Measurements from ENCODE around the gene PHF12.

The PHF12 gene

DNA sequence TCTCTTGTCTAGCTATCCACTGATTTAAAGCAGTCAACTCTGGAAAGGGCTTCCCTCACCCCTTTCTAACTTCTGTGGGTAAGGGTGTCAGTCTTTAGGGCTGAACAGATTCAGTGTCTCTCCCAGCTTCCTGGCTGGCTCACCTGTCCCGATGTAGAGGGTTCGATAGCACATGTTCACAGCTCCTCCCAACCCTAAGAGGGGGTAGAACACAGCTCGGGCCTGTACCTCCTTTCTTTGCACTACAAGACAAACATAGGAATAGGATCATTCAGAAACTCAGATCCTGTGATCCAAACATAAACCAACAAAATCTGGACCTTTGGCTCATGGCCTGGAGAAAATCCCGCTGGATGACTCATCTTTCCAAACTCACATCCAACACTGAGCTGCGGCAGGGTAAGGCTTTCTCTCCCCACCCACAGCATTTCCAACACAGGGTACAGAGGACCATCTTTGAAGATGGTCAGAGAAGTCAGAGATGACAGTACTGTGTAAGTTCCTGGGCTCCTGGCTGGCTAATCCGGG, 42.6 kb downstream of the PHF12 start:
- H2AFZ ChIP-seq (ENCODE audit: low read depth, low read length, severe bottlenecking) = no peak overlapping the region
- no peak overlapping the region for H3K4me2 ChIP-seq (ENCODE audit: low read depth, low read length, poor library complexity, severe bottlenecking)
- no peaks in the 10 kb centered on the region for H3K9me3 ChIP-seq (ENCODE audit: insufficient read depth, low read length)
- H4K20me1 ChIP-seq (ENCODE audit: low read depth, low read length) = no peaks in the 10 kb centered on the region
- H3K4me3 ChIP-seq (ENCODE audit: insufficient read depth, low read length, poor library complexity, severe bottlenecking) = no peak overlapping the region
- no peaks in the 10 kb centered on the region for H3K9me2 ChIP-seq (replicated peaks; ENCODE audit: insufficient read depth, low read length)
- peaks cover 20% of the 10 kb centered on the region for H3F3A ChIP-seq (ENCODE audit: insufficient read depth)
- H3K9ac ChIP-seq (ENCODE audit: low read length) = no peak overlapping the region
- no peak overlapping the region for H3K27ac ChIP-seq (ENCODE audit: low read depth, low read length)
- peaks cover 21% of the 10 kb centered on the region; the same call in 1 of the 2 replicates for H3K36me3 ChIP-seq (ENCODE audit: low read length)
- no peaks in the 10 kb centered on the region for H3K79me2 ChIP-seq (ENCODE audit: insufficient read depth, low read length)
- no peaks in the 10 kb centered on the region for H3K27me3 ChIP-seq (ENCODE audit: low read length)
- TF ChIP-seq, protein P1, sequence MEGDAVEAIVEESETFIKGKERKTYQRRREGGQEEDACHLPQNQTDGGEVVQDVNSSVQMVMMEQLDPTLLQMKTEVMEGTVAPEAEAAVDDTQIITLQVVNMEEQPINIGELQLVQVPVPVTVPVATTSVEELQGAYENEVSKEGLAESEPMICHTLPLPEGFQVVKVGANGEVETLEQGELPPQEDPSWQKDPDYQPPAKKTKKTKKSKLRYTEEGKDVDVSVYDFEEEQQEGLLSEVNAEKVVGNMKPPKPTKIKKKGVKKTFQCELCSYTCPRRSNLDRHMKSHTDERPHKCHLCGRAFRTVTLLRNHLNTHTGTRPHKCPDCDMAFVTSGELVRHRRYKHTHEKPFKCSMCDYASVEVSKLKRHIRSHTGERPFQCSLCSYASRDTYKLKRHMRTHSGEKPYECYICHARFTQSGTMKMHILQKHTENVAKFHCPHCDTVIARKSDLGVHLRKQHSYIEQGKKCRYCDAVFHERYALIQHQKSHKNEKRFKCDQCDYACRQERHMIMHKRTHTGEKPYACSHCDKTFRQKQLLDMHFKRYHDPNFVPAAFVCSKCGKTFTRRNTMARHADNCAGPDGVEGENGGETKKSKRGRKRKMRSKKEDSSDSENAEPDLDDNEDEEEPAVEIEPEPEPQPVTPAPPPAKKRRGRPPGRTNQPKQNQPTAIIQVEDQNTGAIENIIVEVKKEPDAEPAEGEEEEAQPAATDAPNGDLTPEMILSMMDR (IDR thresholded peaks at IDR 0.05; ENCODE audit: insufficient read depth, low read length, poor library complexity, severe bottlenecking) = no peak
- no peak for TF ChIP-seq EZH2phosphoT487 (conservative IDR thresholded peaks at IDR 0.05; ENCODE audit: low read length)

DNA sequence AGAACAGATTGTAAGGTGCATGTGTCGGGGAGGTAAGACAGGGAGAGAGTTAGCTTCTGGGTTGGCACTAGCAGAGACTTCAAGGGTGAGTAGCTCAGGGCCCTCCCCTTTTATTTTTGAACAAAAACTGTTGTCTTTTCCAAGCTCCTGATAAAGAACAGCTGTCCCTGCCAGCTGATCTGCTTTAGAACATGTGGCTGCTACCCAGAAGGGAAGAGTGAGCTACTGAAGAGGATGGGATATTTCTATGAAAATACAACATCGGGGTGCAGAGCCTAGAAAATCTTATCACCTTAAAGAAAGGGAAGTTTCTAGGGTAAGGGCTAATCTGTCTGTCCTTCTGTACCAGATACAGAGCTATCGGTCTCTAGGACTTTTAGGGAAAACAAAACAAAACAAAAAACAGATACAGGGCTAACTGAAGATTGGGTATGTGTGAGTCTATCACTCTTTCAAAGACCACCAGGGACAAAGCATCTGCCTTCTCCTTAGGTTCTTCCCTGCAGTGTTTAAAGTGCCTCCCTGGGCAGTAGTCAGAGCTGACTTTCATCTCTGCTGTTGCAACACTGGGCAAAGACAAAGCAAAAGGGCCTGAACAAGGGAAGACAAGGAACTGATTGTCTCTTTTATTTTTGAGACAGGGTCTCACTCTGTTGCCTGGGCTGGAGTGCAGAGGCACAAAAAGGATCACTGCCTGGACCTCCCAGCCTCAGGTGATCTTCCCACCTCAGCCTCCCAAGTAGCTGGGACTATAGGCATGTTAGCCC, 43.4 kb downstream of the PHF12 start:
- H3K9ac ChIP-seq (ENCODE audit: low read length) = no peak overlapping the region
- no peaks in the 10 kb centered on the region for H3K9me3 ChIP-seq (ENCODE audit: insufficient read depth, low read length)
- H3K4me3 ChIP-seq (ENCODE audit: insufficient read depth, low read length, poor library complexity, severe bottlenecking) = no peak overlapping the region
- H3K4me2 ChIP-seq (ENCODE audit: low read depth, low read length, poor library complexity, severe bottlenecking) = no peak overlapping the region
- H3K36me3 ChIP-seq (ENCODE audit: low read length) = peaks cover 21% of the 10 kb centered on the region; the same call in 1 of the 2 replicates
- TF ChIP-seq, protein P1 (IDR thresholded peaks at IDR 0.05; ENCODE audit: insufficient read depth, low read length, poor library complexity, severe bottlenecking) = no peak
- TF ChIP-seq EZH2phosphoT487 (conservative IDR thresholded peaks at IDR 0.05; ENCODE audit: low read length) = no peak
- no peak overlapping the region for H3K27ac ChIP-seq (ENCODE audit: low read depth, low read length)
- H2AFZ ChIP-seq (ENCODE audit: low read depth, low read length, severe bottlenecking) = no peak overlapping the region
- no peaks in the 10 kb centered on the region for H3K9me2 ChIP-seq (replicated peaks; ENCODE audit: insufficient read depth, low read length)
- no peaks in the 10 kb centered on the region for H3K27me3 ChIP-seq (ENCODE audit: low read length)
- peaks cover 20% of the 10 kb centered on the region for H3F3A ChIP-seq (ENCODE audit: insufficient read depth)
- no peaks in the 10 kb centered on the region for H4K20me1 ChIP-seq (ENCODE audit: low read depth, low read length)
- H3K79me2 ChIP-seq (ENCODE audit: insufficient read depth, low read length) = no peaks in the 10 kb centered on the region

DNA sequence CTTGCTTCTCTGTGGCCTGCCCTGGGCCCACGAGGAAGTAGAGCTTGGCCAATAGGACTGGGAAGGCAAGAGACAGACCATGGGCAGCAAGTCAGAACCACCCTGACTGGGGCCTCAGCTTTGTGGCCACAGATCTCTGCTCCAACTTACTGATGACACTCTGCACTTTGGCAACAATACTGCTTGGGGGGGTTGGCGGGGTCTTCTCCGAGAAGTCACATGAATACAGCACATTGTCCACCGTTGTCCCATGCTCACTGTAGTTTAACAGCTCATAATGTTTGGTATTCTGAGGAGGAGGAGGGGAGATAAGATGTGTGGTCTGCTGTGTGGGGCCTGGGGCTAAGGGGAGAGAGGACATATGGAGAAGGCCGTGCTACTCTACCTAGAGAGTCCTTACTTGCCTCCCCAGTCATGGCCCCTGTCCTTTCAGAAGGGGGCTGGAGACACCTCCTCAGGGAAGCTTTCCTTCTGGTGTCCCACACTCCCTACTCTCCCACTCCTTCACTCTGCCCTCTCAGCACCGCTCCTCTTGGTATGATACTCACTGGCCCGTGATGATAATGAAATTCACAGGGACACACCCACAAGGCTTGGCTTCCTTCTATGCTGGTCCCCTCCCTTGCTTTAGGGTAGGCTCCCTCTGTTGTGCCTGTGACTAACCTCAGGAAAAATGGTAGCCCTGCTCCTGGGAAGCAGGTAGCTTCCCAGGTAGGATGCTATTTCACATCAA, 44.4 kb downstream of the PHF12 start:
- Histone ChIP-seq H3K36me3 (ENCODE audit: low read length) (peaks cover 17% of the 10 kb centered on the region; the same call in 1 of the 2 replicates), H3K79me2 (ENCODE audit: insufficient read depth, low read length) (peaks cover 5% of the 10 kb centered on the region), H3K9me2 (replicated peaks; ENCODE audit: insufficient read depth, low read length) (no peaks in the 10 kb centered on the region), H3K9ac (ENCODE audit: low read length) (no peak overlapping the region), H3F3A (ENCODE audit: insufficient read depth) (peaks cover 20% of the 10 kb centered on the region), H3K4me2 (ENCODE audit: low read depth, low read length, poor library complexity, severe bottlenecking) (no peak overlapping the region), H2AFZ (ENCODE audit: low read depth, low read length, severe bottlenecking) (no peak overlapping the region), H3K4me3 (ENCODE audit: insufficient read depth, low read length, poor library complexity, severe bottlenecking) (no peak overlapping the region), H4K20me1 (ENCODE audit: low read depth, low read length) (no peaks in the 10 kb centered on the region), H3K27ac (ENCODE audit: low read depth, low read length) (no peak overlapping the region), H3K27me3 (ENCODE audit: low read length) (no peaks in the 10 kb centered on the region), H3K9me3 (ENCODE audit: insufficient read depth, low read length) (no peaks in the 10 kb centered on the region)
- no peak for TF ChIP-seq EZH2phosphoT487 (conservative IDR thresholded peaks at IDR 0.05; ENCODE audit: low read length)
- TF ChIP-seq, protein P1 (IDR thresholded peaks at IDR 0.05; ENCODE audit: insufficient read depth, low read length, poor library complexity, severe bottlenecking) = no peak
